ENCODE results near the gene STIM2.

DNA sequence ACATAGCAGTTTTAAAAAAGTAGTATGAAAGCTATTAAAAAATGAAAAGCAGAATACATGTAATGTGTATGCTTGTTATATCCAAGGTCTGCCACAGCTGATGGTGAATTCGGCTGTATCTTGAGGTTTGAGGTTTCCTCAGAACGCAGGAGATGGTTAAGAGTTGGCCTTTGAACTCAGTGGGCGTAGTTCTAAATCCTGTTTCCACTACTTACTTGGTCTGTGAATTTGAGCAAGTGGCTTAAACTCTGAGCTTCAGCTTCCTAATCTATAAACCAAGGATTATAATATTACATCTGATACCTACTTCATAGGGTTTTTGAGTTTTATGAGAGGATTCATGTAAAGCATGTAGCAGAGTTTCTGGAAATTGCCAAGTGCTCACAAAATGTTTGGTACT lies 125.2 kb downstream of the STIM2 start:
- TF ChIP-seq, protein P1, sequence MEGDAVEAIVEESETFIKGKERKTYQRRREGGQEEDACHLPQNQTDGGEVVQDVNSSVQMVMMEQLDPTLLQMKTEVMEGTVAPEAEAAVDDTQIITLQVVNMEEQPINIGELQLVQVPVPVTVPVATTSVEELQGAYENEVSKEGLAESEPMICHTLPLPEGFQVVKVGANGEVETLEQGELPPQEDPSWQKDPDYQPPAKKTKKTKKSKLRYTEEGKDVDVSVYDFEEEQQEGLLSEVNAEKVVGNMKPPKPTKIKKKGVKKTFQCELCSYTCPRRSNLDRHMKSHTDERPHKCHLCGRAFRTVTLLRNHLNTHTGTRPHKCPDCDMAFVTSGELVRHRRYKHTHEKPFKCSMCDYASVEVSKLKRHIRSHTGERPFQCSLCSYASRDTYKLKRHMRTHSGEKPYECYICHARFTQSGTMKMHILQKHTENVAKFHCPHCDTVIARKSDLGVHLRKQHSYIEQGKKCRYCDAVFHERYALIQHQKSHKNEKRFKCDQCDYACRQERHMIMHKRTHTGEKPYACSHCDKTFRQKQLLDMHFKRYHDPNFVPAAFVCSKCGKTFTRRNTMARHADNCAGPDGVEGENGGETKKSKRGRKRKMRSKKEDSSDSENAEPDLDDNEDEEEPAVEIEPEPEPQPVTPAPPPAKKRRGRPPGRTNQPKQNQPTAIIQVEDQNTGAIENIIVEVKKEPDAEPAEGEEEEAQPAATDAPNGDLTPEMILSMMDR (IDR thresholded peaks at IDR 0.05; ENCODE audit: low read length): no peak
- TF ChIP-seq EZH2 (optimal IDR thresholded peaks at IDR 0.05; ENCODE audit: low read depth, low read length): no peak
- TF ChIP-seq EZH2phosphoT487 (IDR thresholded peaks at IDR 0.05; ENCODE audit: low read length): no peak

Data from MM.1S (cell line).